ENCODE data around the gene TRAF3.
"Not testable (repeated sequence)": the region's sequence is repeated elsewhere in the genome, so short reads cannot be mapped to it uniquely, and the experiment has no call there.

Gene TRAF3

DNA sequence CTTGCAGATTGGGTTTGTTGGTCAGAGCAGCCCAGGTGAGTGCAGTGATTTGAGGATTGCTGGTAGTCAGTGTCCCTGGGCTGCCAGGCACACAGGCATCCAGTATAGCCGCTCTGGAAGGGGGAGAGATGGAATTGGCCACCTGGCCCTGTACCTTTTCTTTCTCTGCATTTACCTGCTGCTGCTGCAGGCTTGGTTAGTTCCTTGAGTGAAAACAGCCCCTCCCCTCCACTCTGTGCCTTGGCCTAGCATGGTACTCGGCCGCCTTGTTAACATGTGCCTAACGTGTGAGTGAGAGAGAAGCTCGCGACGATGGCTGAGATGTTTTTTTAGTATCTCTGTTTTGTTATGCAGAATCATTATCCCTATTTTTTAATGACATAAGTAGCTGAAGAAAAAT is 95.9 kb downstream of the TRAF3 start:
- TF ChIP-seq, protein P1, sequence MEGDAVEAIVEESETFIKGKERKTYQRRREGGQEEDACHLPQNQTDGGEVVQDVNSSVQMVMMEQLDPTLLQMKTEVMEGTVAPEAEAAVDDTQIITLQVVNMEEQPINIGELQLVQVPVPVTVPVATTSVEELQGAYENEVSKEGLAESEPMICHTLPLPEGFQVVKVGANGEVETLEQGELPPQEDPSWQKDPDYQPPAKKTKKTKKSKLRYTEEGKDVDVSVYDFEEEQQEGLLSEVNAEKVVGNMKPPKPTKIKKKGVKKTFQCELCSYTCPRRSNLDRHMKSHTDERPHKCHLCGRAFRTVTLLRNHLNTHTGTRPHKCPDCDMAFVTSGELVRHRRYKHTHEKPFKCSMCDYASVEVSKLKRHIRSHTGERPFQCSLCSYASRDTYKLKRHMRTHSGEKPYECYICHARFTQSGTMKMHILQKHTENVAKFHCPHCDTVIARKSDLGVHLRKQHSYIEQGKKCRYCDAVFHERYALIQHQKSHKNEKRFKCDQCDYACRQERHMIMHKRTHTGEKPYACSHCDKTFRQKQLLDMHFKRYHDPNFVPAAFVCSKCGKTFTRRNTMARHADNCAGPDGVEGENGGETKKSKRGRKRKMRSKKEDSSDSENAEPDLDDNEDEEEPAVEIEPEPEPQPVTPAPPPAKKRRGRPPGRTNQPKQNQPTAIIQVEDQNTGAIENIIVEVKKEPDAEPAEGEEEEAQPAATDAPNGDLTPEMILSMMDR (IDR thresholded peaks at IDR 0.05; ENCODE audit: low read depth, low read length) = no peak
- no peak overlapping the region for H3K4me3 ChIP-seq (ENCODE audit: low read depth, low read length)

DNA sequence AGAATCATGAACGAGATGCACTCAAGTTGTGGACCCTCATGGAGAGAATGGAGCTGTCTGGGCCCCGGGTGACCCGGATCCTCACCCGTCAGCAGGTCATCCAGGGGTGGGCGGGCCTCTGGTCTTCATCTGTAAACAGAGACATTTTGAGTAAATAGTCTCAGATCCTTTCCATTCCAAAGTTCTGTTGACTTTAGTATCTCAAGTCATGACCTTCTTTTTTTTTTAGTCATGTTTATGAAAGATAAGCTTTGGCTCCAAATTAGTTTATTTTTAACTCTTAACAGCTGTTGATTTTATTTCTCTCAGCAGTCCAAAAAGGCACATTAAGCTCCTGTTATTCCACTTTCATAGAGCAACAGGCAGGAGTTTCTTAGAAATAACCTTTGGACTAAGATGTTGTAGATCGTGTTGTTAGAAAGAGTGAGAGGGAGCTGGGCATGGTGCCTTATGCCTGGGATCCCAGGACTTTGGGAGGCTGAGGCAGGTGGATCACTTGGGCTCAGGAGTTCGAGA is 96.4 kb downstream of the TRAF3 start:
- TF ChIP-seq, protein P1 (IDR thresholded peaks at IDR 0.05; ENCODE audit: low read depth, low read length) = no peak

DNA sequence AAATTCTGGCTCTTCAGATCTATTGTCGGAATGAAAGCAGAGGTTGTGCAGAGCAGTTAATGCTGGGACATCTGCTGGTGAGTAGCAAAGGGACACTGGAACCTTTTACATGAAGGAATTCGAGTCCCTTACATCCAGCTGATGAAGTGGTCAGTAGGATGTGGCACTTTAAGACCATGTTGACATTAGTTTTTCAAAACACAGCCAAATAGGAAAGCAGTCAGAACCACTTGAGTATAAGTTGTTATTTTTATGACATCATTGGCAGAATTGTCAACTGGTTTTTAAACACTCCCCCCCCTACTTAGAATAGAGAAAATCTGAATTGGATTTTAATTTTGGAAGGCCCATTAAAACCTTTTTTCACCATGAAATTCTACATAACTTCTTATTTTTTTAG is 98.4 kb downstream of the TRAF3 start:
- TF ChIP-seq, protein P1 (IDR thresholded peaks at IDR 0.05; ENCODE audit: low read depth, low read length) = no peak
- no peak overlapping the region for H3K4me3 ChIP-seq (ENCODE audit: low read depth, low read length)

More for the DNA sequence above, 96.4 kb downstream of the TRAF3 start:
- no peak overlapping the region for H3K4me3 ChIP-seq (ENCODE audit: low read depth, low read length)

DNA sequence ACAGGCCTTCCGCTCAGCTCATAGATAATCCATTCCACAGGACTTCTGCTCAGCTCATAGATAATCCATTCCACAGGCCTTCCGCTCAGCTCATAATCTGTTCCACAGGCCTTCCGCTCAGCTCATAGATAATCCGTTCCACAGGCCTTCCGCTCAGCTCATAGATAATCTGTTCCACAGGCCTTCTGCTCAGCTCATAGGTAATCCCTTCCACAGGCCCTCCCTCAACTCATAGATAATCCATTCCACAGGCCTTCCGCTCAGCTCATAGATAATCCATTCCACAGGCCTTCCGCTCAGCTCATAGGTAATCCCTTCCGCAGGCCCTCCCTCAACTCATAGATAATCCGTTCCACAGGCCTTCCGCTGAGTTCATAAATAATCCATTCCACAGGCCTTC is 100.3 kb downstream of the TRAF3 start:
- not testable (repeated sequence) for H3K4me3 ChIP-seq (ENCODE audit: low read depth, low read length)

DNA sequence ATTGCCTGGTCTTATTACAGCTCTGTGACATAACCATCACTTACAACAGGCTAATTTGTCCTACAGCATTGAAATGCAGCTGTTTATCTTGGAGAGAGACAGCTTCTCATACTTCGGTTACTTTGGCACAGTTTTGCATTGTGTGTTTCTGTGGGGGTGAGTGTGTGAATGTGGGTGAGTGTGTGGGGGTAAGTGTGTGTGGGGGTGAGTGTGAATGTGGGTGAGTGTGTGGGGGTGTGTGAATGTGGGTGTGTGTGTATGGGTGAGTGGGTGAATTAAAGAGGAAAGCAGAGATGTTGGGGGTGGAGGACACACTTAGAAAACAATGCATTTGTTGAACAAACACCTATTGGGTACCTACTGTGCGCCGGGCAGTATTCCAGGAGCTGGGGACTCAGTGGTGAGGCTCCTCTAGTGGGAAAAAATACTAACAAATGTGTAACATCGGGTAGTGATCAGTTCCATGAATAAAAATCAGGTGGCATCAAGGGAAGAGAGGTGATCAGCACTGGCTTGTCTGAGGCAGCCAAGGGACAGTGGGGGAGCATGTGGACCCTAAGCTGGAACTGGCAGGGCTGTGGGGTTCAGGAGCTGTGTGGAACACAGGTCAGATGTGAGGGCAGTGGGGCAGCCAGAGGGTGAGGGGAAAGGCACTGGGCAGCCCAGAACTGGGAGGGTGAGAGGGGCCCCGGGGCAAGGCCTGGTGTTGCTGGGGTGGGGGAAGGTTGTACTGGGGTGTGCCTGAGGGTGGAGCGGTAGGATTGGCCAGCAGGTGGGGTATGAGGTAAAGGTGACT is 101.1 kb downstream of the TRAF3 start:
- H3K4me3 ChIP-seq (ENCODE audit: low read depth, low read length) = no peak overlapping the region
- TF ChIP-seq, protein P1 (IDR thresholded peaks at IDR 0.05; ENCODE audit: low read depth, low read length) = no peak

DNA sequence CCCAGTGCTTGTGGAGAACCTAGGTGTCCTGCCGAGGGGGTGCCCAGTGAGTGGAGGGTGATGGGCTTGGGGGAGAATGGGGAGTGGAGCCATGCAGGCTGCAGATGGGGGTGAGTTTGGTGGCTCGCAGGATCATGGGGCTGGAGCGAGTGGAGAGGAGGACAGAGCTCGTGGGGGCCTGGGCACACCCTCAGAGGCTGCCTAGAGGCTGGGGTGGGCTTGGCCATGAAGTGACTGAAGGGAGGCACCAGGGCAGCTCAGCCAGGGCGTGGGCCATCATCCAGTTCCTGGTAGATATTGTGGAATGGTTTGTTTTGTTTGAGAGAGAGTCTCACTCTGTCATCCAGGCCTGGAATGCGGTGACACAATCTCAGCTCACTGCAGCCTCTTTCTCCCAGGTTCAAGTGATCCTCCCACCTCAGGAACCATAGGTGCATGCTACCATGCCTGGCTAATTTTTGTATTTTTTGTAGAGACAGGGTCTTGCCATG is 101.8 kb downstream of the TRAF3 start:
- TF ChIP-seq, protein P1 (IDR thresholded peaks at IDR 0.05; ENCODE audit: low read depth, low read length) = no peak
- H3K4me3 ChIP-seq (ENCODE audit: low read depth, low read length) = no peak overlapping the region

DNA sequence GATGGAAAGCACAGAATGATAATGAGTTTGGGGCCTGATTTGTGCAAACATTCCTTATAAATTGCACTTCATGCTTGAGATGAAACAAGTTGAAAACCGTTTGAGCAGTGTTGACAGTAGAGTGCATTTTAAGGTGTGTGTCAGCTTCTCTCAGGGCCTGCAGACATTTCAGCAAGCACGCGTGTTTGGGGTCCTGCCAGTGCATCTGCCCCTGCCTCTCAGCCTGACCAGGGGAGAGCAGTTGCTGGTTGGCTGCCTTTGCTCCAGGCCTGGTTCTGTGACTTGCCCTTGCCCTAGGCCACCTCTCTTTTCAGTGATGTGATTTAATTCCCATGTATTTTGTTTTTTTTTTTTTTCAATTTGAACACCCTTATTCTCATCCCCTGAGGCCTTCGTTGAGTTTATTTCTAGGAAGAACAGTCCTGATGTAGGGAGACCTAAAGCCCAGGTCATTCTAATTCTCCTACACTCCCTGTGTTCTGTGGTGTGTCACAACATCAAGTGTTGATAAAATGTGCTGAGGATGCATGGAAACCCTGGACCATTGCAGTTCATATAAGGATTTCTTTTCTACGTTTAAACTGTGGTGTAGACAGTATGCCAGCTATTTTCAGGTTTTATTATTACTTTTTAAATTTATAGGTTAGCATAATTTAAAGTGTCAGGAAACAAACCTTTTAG is 105.1 kb downstream of the TRAF3 start:
- TF ChIP-seq, protein P1 (IDR thresholded peaks at IDR 0.05; ENCODE audit: low read depth, low read length) = no peak
- no peak overlapping the region for H3K4me3 ChIP-seq (ENCODE audit: low read depth, low read length)

All from WI38 (cell line).